ENCODE results near the gene DDX28.
"Not testable (repeated sequence)": the region's sequence is repeated elsewhere in the genome, so short reads cannot be mapped to it uniquely, and the experiment has no call there.

The DDX28 gene

GRCh38 chr16:68035227-68035626, 12.2 kb upstream of the DDX28 start:
- DNase-seq: no peak

- no peak for DNase-seq
These were observed 10.1 kb upstream of the DDX28 start for GRCh38 chr16:68033101-68033500.

- DNase-seq: no peak
These were observed 8.9 kb upstream of the DDX28 start for GRCh38 chr16:68031951-68032350.

GRCh38 chr16:68030108-68030507, 7.1 kb upstream of the DDX28 start:
- DNase-seq: not testable (repeated sequence)

GRCh38 chr16:68028996-68029395, 6.0 kb upstream of the DDX28 start:
- DNase-seq: no peak

GRCh38 chr16:68022278-68022727, 729 bp downstream of the DDX28 start:
- DNase-seq: no peak

GRCh38 chr16:68021490-68021889, 1.5 kb downstream of the DDX28 start:
- no peak for DNase-seq

GRCh38 chr16:68019167-68019680, 3.8 kb downstream of the DDX28 start:
- DNase-seq: no peak

- DNase-seq: no peak
These were observed 7.4 kb downstream of the DDX28 start, which contains the start of gene DPEP2NB for GRCh38 chr16:68015681-68016080. Gene DPEP2NB (minus strand): TSS chr16:68015911. CDS start chr16:68015770, 141 bp downstream.

GRCh38 chr16:68013440-68013839, 9.6 kb downstream of the DDX28 start:
- no peak for DNase-seq

GRCh38 chr16:68009872-68010271, 13.2 kb downstream of the DDX28 start:
- not testable (repeated sequence) for DNase-seq

GRCh38 chr16:68009157-68009735, 13.8 kb downstream of the DDX28 start:
- no peak for DNase-seq

- no peak for DNase-seq
These were observed 17.2 kb downstream of the DDX28 start for GRCh38 chr16:68005786-68006286.

GRCh38 chr16:68005211-68005610, 17.8 kb downstream of the DDX28 start:
- no peak for DNase-seq

GRCh38 chr16:68003031-68003430, 20.0 kb downstream of the DDX28 start:
- no peak for DNase-seq

- DNase-seq: no peak
These were observed 22.6 kb downstream of the DDX28 start for GRCh38 chr16:68000450-68000849.

GRCh38 chr16:67999985-68000384, 23.0 kb downstream of the DDX28 start:
- no peak for DNase-seq

GRCh38 chr16:67998779-67999688, 24.0 kb downstream of the DDX28 start, which contains the start of gene DPEP2:
Gene DPEP2 (minus strand): TSS chr16:67999484. CDS start chr16:67993212, 6,272 bp downstream.
- not testable (repeated sequence) for DNase-seq

- not testable (repeated sequence) for DNase-seq
These were observed 24.7 kb downstream of the DDX28 start for GRCh38 chr16:67998231-67998778.

GRCh38 chr16:67996666-67997065, 26.4 kb downstream of the DDX28 start:
- no peak for DNase-seq

GRCh38 chr16:67995423-67995822, 27.6 kb downstream of the DDX28 start:
- DNase-seq: no peak

GRCh38 chr16:67994040-67994408, 29.0 kb downstream of the DDX28 start:
- DNase-seq: not testable (repeated sequence)
